Measurements from ENCODE around the gene RAD50. TPM values are rescaled to one million over a fixed set of nuclear protein-coding genes. Genes with fewer than 3 reads are reported as not detected.
"Not testable (repeated sequence)": the region's sequence is repeated elsewhere in the genome, so short reads cannot be mapped to it uniquely, and the experiment has no call there.

The RAD50 gene
- polyA plus RNA-seq, 1 donor (not counting 4 experiments of a cell fraction or from before 2014, with no cell fraction given): 26.3 TPM

GRCh38 chr5:132566657-132567056 is 9.9 kb downstream of the RAD50 start:
- TF ChIP-seq CTCF (optimal IDR thresholded peaks at IDR 0.05 in 1 of 3, IDR thresholded peaks at IDR 0.05 in 1 of 3, conservative IDR thresholded peaks at IDR 0.05 in 1 of 3; ENCODE audit: extremely low read depth in 1 of 3, insufficient read depth in 2 of 3, low read length in 3 of 3): no peak
- no peak for TF ChIP-seq EZH2 (IDR thresholded peaks at IDR 0.05; ENCODE audit: low read length)
- no peaks in the 10 kb centered on the region for H3K9me3 ChIP-seq (ENCODE audit: control insufficient read depth, low read depth, low read length)
- no peaks in the 10 kb centered on the region for H3K9me1 ChIP-seq (ENCODE audit: control insufficient read depth, extremely low read depth, insufficient read depth, low read length)
- dilution Hi-C loops (cut with MboI; ENCODE audit: extremely low pct_ligation_motif_present, low sequenced_read_pairs): no loop called here
- no peaks in the 10 kb centered on the region for H4K20me1 ChIP-seq (ENCODE audit: control insufficient read depth, extremely low read depth, insufficient read depth, low read length)
- H3K9ac ChIP-seq (ENCODE audit: control insufficient read depth, extremely low read depth, insufficient read depth, low read length): no peak overlapping the region
- peaks cover 19% of the 10 kb centered on the region for H3K79me2 ChIP-seq (ENCODE audit: control insufficient read depth, insufficient read depth, low read length)
- no peak overlapping the region for H3K4me2 ChIP-seq (ENCODE audit: control insufficient read depth, extremely low read depth, insufficient read depth, low read depth, low read length)
- H3K36me3 ChIP-seq (ENCODE audit: control insufficient read depth in 2 of 2, extremely low read depth in 1 of 2, insufficient read depth in 2 of 2, low read length in 2 of 2): peaks cover 4 to 9% of the 10 kb centered on the region in 2 experiments
- H3K4me1 ChIP-seq (ENCODE audit: control insufficient read depth, extremely low read depth, insufficient read depth, low read length): no peaks in the 10 kb centered on the region
- H3K27me3 ChIP-seq (ENCODE audit: control insufficient read depth, extremely low read depth, insufficient read depth, low read length): no peaks in the 10 kb centered on the region
- H2AFZ ChIP-seq (ENCODE audit: control insufficient read depth, low read length): no peak overlapping the region
- H3K4me3 ChIP-seq (ENCODE audit: control insufficient read depth in 2 of 3, extremely low read depth in 1 of 3, insufficient read depth in 2 of 3, low read depth in 1 of 3, low read length in 3 of 3): no peak overlapping the region
- FAIRE-seq (no peak), DNase-seq (ENCODE audit: low read depth, low spot score) (no peak)
- H3K27ac ChIP-seq (ENCODE audit: control insufficient read depth, insufficient read depth, low read length): no peak overlapping the region

- dilution Hi-C loops (cut with MboI; ENCODE audit: extremely low pct_ligation_motif_present, low sequenced_read_pairs): no loop called here
- Histone ChIP-seq H3K27me3 (ENCODE audit: control insufficient read depth, extremely low read depth, insufficient read depth, low read length) (no peaks in the 10 kb centered on the region), H3K4me2 (ENCODE audit: control insufficient read depth, extremely low read depth, insufficient read depth, low read depth, low read length) (no peak overlapping the region), H3K79me2 (ENCODE audit: control insufficient read depth, insufficient read depth, low read length) (no peaks in the 10 kb centered on the region), H3K4me3 (ENCODE audit: control insufficient read depth in 2 of 3, extremely low read depth in 1 of 3, insufficient read depth in 2 of 3, low read depth in 1 of 3, low read length in 3 of 3) (no peak overlapping the region), H3K9me1 (ENCODE audit: control insufficient read depth, extremely low read depth, insufficient read depth, low read length) (no peaks in the 10 kb centered on the region), H3K4me1 (ENCODE audit: control insufficient read depth, extremely low read depth, insufficient read depth, low read length) (no peaks in the 10 kb centered on the region), H3K9me3 (ENCODE audit: control insufficient read depth, low read depth, low read length) (no peaks in the 10 kb centered on the region), H4K20me1 (ENCODE audit: control insufficient read depth, extremely low read depth, insufficient read depth, low read length) (no peaks in the 10 kb centered on the region), H3K27ac (ENCODE audit: control insufficient read depth, insufficient read depth, low read length) (no peak overlapping the region), H3K36me3 (ENCODE audit: control insufficient read depth in 2 of 2, extremely low read depth in 1 of 2, insufficient read depth in 2 of 2, low read length in 2 of 2) (peaks cover 4 to 6% of the 10 kb centered on the region in 2 experiments), H3K9ac (ENCODE audit: control insufficient read depth, extremely low read depth, insufficient read depth, low read length) (no peak overlapping the region), H2AFZ (ENCODE audit: control insufficient read depth, low read length) (no peak overlapping the region)
- DNase-seq (ENCODE audit: low read depth, low spot score) (no peak), FAIRE-seq (no peak)
- TF ChIP-seq EZH2 (IDR thresholded peaks at IDR 0.05; ENCODE audit: low read length) (no peak), CTCF (optimal IDR thresholded peaks at IDR 0.05 in 1 of 3, IDR thresholded peaks at IDR 0.05 in 1 of 3, conservative IDR thresholded peaks at IDR 0.05 in 1 of 3; ENCODE audit: extremely low read depth in 1 of 3, insufficient read depth in 2 of 3, low read length in 3 of 3) (no peak)
Observed at GRCh38 chr5:132576123-132576522, 19.3 kb downstream of the RAD50 start.

GRCh38 chr5:132584560-132584959 is 27.8 kb downstream of the RAD50 start:
- H3K9me3 ChIP-seq (ENCODE audit: control insufficient read depth, low read depth, low read length); H3K27me3 ChIP-seq (ENCODE audit: control insufficient read depth, extremely low read depth, insufficient read depth, low read length); H3K4me3 ChIP-seq (ENCODE audit: control insufficient read depth in 2 of 3, extremely low read depth in 1 of 3, insufficient read depth in 2 of 3, low read depth in 1 of 3, low read length in 3 of 3); H3K79me2 ChIP-seq (ENCODE audit: control insufficient read depth, insufficient read depth, low read length); H3K9me1 ChIP-seq (ENCODE audit: control insufficient read depth, extremely low read depth, insufficient read depth, low read length); H3K4me1 ChIP-seq (ENCODE audit: control insufficient read depth, extremely low read depth, insufficient read depth, low read length); H2AFZ ChIP-seq (ENCODE audit: control insufficient read depth, low read length); H3K27ac ChIP-seq (ENCODE audit: control insufficient read depth, insufficient read depth, low read length); dilution Hi-C loops (cut with MboI; ENCODE audit: extremely low pct_ligation_motif_present, low sequenced_read_pairs); FAIRE-seq; H4K20me1 ChIP-seq (ENCODE audit: control insufficient read depth, extremely low read depth, insufficient read depth, low read length); H3K9ac ChIP-seq (ENCODE audit: control insufficient read depth, extremely low read depth, insufficient read depth, low read length); H3K4me2 ChIP-seq (ENCODE audit: control insufficient read depth, extremely low read depth, insufficient read depth, low read depth, low read length); DNase-seq (ENCODE audit: low read depth, low spot score): not testable (repeated sequence)
- H3K36me3 ChIP-seq (ENCODE audit: control insufficient read depth in 2 of 2, extremely low read depth in 1 of 2, insufficient read depth in 2 of 2, low read length in 2 of 2): peaks cover 8 to 11% of the 10 kb centered on the region in 2 experiments

All from keratinocyte (primary cell).